PC-3 (cell line): ENCODE data around the gene MPHOSPH8.

ENCODE experiments used
- EZH2 ChIP-seq: fragments of 300-600 bp; sonication (generic); IDR thresholded peaks from one replicate; pipeline ENCODE4 v1.6.1; 2017; ENCODE audit warnings: antibody characterized with exemption, mild to moderate bottlenecking, low read length; ENCODE audit not compliant: unreplicated experiment
- EZH2phosphoT487 ChIP-seq: fragments of 300-600 bp; sonication (generic); IDR thresholded peaks from 2 replicates; pipeline ENCODE4 v1.6.1; 2018; ENCODE audit warnings: mild to moderate bottlenecking, antibody characterized with exemption, low read length, borderline replicate concordance
- TF ChIP-seq, protein P1 (sequence below): fragments of 300-600 bp; sonication (generic); conservative IDR thresholded peaks from 2 replicates; pipeline ENCODE4 v1.5.1; 2017; ENCODE audit warnings: antibody characterized with exemption, low read depth, mild to moderate bottlenecking, low read length

DNA sequence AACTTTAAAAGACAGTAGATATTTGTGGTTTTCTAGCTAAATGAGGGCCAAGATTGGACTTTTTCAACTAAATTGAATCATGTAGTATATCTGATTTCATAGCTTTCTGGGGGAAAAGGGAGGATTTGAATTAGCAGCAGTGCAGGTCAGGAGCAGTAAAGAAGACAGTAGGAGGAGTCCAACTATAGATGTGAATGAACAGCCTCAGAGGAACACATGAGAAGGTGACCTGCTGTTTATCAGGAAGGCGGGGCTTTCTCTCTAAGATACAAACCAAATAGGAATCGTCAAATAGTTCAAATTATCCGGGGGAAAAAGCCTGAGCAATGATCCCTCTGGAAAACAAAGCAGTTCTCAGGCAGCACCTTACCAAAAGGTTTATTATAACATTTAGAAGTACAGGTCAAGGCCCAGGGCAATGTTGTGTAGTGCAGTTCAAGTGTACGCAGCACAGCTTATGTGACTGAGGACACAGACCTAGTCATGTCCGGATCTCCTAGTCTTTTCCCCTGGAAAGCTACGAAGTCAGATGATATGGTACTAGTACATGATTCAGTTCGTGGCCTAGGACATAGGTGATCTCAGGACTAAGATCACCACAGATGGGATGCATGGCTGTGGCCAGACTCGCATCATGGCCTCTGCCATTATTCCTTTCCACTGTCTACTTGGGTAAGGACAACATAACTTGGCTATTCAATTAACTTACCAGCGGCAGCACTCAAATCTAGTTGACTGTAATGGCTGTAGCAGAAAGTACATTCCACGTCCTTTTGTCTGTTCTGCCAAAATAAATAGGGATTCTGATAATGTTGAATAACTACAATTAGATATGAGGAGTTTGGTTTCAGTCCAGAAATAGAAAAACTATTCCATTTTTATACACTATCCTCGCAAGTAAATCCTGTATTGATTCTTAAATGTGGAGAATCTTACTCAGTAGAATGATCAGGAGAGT, 40.3 kb downstream of the MPHOSPH8 start:
- TF ChIP-seq, protein P1, sequence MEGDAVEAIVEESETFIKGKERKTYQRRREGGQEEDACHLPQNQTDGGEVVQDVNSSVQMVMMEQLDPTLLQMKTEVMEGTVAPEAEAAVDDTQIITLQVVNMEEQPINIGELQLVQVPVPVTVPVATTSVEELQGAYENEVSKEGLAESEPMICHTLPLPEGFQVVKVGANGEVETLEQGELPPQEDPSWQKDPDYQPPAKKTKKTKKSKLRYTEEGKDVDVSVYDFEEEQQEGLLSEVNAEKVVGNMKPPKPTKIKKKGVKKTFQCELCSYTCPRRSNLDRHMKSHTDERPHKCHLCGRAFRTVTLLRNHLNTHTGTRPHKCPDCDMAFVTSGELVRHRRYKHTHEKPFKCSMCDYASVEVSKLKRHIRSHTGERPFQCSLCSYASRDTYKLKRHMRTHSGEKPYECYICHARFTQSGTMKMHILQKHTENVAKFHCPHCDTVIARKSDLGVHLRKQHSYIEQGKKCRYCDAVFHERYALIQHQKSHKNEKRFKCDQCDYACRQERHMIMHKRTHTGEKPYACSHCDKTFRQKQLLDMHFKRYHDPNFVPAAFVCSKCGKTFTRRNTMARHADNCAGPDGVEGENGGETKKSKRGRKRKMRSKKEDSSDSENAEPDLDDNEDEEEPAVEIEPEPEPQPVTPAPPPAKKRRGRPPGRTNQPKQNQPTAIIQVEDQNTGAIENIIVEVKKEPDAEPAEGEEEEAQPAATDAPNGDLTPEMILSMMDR: no peak
- TF ChIP-seq EZH2phosphoT487 (no peak), EZH2 (no peak)
